GM18867 (cell line): ENCODE results near the gene TBX5.
"Not testable (repeated sequence)": the region's sequence is repeated elsewhere in the genome, so short reads cannot be mapped to it uniquely, and the experiment has no call there.

ENCODE experiments used
- ATAC-seq: cut with Tn5 transposase; IDR thresholded peaks from one replicate; pipeline ENCODE4 v1.9.1; 2021; ENCODE audit warnings: mild to moderate bottlenecking, moderate library complexity; ENCODE audit not compliant: unreplicated experiment

TBX5 gene

DNA sequence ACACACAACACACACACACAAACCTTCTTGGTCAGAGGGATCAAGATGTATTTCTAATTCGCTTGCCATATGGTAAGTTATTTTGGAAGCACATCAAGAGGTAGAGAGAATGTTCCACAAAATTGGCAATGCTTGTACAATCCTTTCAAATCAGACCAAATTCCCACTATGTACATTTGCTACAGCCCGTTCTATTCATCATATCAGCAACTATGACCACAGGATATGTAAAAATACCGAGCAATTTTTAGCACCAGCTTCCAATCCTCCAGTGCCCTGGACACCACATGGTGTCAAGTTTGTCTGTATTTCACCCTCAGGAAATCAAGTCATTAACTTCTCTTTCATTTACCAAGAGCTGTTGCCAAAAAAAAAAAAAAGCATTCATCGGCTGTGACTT lies 21.2 kb downstream of the TBX5 start:
- ATAC-seq: no peak

DNA sequence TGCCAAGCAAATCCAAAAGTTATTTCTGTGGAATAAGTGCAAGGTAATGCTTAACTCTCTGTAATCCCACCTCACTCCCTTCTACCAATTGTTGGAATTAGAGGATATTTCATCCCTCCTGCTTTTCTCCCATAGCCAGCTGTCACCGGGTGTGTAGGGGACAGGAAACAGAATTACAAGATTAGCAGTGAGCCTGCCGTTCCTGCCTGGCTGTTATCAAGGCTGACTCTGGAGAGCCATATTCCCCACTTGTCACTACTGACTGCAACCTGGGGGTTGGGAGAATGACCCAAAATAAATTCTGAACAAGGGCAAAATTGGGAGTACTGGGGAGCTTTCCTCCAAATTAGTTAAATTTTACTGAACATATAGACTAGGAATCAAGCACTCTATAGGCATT lies 24.8 kb downstream of the TBX5 start:
- no peak for ATAC-seq

DNA sequence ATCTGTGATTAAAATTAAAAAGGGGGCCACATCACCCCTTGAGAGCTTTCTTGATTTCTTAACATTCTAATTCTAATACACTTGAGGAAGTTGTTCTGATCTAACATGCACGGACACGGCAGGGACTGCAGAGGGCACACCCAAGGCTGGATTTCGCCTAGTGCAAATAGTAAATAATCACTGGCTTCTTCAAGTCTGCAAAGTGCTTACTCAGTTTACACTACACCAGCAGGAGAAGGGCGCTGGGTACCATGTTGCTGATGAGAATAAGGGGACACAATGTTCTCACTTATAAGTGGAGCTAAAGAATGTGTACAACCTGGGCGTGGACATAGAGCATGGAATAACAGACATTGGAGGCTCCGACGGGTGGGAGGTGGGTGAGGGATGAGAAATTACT lies 34.2 kb downstream of the TBX5 start:
- ATAC-seq: no peak

DNA sequence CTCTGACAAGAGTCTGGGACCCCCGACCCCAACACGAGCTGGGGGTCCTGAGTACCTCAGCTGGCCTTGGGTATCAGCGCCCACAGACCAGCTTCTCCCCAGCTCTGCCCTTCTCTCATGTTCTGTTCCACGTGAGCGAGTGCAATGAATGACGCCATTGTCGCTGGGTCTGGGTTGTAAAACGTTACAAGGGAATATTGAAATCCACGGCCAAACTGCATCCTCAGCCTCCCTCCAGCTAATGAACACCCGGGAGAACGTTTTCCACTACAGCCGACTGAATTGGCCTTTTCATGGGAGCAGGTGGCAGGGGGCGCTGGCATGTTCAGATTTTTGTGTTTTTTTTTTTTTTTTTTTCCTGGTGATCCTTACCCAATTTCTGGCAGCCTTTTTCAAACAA lies 34.7 kb downstream of the TBX5 start:
- ATAC-seq: no peak

DNA sequence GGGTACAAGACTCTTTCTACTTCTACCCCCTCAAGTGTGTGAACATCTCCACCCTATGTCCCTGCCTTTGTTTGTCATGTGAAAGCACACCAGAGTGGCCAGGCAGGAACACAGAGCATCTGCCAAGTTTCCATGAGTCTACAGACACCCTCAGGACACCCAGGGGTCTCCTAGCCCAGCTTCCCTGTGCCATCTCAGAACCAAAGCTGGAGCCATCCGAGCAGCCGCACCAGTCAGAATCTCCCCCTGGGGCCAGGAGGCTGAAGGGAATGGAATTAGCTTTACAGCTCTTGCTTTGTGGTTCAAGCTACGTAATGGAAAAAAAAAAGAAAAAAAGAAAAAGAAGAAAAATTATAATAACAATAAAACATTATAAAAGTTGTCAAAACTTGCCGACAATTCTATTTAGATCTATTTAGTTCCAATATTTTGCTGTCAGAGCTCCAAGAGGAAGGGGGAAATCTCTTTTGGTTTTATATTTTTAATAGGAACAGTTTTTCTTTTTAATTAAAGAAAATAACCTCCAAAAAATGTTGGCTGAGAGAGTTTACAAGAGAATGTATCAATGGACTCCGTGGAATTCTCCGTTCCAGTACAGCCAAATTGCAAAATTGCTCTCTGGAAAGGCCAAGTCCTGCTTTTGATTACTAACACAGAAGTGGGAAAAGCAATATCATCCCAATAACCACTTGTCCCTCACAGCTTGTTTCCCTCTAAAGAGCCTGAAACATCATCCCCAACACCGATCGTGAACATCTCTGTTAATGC lies 37.1 kb downstream of the TBX5 start:
- no peak for ATAC-seq

DNA sequence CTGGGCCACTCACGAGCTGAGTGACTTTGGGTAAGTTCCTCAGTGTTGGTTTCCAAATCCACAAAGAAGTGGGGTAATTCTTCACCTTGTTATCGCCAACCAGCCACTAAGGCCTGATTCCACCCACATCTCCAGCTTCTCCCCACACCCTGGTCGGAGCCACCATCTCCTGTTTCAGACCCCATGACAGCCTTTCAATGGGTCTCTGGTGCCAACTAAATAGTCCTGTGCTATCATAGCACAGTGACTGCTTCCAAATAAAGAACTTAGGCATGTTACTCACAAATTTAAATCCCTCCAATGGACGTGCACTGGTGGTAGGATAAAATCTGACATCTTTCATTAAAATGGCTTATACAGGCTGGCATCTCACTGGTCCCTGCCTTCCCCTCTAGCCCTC lies 44.0 kb downstream of the TBX5 start:
- ATAC-seq: no peak

DNA sequence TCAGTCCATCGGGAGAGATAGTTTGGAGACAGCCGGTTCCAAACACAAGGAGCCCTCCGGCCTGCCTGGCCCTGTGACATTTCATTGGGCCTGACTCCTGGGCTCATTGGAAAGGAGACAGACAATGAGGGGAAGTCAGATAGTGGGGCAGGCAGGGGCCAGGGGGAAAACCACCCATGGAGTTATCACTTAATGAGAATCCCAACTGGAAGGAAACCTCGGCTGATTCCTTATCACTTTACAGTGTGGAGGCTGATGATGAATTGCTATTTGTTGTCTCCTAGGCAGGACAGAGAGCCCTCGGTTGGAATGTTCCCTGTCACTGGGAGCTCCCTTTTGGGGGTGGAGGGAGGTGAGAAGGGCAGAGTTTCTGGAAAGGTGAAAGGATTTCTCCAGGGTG lies 44.4 kb downstream of the TBX5 start:
- no peak for ATAC-seq

DNA sequence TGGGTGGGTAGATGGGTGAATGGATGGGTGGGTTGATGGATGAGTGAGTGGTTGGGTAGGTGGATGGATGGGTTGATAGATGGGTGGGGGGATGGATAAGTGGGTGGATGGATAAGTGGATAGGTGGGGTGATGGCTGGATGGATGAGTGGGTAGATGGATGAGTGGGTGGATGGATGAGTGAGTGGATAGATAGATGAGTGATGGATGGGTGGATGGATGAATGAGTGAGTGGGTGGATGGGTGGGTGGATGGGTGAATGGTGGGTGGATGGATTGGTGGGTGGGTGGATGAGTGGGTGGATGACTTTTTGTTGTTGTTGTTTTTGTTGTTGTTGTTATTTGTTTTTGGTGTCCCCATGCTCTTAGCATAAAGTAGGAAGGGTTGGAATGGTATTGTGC lies 45.5 kb downstream of the TBX5 start:
- no peak for ATAC-seq

DNA sequence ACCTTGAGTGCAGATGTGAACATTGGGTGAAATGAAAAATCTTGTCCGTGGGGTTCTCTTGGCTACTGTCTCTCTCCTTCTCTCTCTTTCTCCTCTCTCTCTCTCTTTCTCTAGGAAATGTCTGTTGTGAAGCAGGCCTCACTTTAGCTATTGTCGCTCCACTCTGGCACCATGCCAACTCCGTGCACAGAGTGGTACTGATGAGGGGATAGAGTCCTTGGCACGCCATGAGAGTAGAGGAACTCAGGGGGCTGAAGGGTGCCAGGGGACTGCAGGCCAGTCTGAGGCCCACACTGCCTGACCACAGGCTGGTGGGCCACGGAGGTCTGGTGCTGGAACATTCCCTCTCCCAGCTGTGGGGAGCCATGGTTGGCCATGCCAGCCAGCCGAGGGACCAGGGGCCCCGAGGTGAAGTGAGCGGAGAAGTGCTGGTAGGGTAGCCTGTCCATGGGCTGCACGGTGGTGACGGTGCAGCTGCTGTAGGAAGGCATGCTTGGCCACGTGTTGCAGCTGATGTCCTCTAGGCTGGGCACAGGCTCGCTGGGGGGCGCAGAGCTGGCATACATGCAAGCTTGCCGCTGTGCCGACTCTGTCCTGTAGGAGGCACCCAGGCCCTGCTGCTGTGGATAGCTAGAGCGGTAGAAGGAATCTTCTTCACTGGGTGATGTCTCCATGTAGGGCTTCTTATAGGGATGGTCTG lies 50.4 kb downstream of the TBX5 start:
- no peak for ATAC-seq

DNA sequence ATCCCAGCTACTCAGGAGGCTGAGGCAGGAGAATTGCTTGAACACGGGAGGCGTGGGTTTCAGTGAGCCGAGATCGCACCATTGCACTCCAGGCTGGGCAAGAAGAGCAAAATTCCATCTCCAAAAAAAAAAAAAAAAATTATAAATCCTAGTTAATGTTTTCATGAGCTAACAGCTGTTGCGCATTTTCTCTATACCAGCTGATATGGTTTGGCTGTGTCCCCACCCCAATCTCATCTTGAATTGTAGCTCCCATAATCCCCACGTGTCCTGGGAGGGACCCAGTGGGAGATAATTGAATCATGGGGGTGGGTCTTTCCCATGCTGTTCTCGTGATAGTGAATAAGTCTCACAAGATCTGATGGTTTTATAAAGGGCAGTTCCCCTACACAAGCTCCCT lies 56.7 kb downstream of the TBX5 start:
- not testable (repeated sequence) for ATAC-seq

DNA sequence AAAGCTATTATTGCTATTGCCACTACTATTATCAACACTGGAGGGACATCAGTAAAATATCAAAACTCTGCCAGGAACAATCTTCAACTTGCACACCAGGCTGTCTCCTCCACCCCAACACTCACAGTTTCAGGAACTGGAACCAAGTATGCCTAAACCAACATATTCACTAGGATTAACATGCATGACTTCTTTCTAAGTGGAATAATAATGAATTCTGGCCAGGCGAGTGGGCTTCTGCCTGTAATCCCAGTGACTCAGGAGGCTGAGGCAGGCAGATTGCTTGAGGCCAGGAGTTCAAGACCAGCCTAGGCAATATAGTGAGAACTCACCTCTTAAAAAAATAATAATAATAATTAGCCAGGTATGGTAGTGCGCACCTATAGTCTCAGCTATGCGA lies 58.1 kb downstream of the TBX5 start:
- no peak for ATAC-seq

DNA sequence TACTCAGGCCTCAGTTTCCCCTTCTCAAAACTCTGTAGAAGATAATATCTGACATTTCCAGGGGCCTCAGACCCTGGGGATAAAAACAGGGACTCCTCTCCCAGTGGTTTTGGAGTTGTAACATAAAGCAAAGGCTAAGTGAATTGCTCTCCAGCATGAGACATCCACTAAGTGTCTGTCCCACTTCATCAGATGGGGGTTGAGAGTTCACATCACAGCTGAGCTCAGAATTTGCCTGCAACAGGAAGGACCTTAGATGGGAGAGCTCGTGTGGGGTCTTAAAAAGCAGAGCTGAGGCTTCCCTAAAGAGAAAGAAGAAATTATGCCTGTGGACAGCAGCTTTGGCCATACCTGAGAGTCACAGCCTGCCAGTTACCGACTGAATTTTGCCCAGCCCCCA lies 61.1 kb downstream of the TBX5 start:
- ATAC-seq: no peak

DNA sequence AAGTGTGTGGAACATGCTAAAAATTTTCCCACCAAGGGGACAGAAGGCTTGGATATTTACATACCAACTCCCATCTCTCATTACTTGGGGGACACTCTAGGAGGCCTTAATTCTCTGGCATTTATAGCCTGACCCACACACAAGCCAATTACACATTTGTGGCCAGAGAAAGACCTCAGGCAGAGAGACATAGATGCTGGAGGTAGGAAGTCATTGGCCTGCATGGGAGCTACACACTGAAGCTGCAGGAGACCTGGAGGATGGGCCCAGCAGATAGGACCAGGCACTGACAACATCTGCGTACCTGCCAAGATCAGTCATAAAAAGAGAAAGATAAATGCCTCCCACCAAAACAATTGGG lies 61.7 kb downstream of the TBX5 start:
- no peak for ATAC-seq

DNA sequence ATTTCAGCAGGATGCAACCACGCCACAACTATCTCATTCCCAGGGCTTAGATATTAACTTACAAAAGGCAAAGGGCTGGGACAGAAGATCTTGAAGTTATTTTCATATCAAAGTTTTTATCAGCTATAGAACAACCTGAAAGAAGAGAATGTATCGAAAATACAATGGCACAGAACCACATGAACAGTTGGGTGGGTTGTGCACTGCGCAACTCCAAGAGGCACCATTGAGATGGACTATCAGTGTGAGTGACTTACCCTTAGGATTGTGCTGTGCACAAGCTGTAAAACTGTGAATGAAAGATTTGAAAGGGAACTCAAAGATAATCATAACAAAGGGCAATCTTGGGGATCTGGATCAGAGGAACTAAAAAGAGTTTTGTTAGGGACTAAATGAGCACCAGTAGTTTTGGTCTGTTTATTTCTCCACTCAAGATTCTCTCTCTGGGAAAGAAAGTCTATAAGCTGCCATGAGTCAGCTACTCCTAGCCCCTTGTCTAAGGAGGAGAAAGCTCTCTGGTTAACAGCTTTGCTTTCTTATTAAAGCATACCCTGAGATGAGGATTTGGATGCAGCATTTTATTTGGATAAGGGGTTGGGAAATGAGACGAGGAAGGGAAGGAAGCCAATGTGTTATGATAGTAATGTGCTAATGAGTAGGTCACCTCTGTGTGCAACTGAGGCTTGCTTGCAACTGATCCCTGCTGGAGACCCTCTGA lies 62.2 kb downstream of the TBX5 start:
- ATAC-seq: no peak

DNA sequence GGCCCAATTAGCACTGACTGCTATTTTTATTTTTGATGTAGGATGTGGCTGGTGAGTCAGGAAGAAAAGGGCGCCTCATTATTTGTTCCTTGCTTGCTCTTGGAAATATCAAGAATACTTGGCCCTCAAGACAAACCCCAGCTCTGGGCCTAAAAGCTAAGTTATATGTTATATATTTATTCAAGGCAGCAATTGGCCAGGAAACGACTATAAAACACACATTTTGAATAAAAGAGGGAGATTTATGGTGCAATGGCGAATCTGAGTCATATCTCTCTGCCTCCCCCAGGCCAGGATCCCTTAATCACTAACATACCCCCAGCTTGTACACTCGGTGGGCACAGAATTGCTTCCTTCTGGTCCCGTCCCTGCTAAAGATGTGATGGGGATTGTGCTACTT lies 63.3 kb downstream of the TBX5 start:
- no peak for ATAC-seq

DNA sequence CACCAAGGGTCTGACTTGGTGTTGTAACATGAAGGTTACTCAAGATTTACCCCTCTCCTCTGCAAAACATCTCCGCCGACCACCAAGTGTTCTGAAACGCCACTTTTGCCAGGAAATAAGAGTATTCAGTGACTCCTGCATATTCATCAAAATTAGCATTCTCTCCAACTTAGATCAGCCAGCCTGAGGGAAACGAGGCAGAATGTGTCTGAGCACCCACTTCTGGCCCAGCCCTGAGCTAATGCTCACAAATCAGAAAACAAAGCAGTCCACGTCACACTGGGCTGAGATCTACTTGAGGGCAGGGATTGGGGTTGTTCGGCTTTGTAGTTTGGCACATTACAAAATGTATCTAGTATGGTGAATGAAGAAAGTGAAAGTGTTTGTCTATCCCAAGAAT lies 64.3 kb downstream of the TBX5 start:
- ATAC-seq: no peak

DNA sequence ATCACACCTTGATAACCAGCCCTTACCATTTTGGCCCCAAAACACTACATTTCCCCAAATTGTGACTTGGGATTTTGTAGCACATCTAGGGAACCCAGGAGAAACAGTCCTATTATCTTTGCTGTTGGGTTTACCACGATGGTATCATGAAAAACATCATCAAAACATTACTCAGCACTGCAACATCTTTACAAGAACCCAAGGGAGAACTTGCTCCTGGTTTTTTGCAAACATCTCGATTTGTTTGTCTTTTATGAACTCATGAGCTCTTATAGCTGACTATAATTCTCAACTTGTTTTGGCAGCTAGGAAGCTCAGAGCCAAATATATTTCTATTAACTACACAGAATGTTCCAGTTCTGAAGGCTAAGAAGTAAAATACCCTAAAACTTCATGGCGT lies 65.7 kb downstream of the TBX5 start:
- no peak for ATAC-seq

DNA sequence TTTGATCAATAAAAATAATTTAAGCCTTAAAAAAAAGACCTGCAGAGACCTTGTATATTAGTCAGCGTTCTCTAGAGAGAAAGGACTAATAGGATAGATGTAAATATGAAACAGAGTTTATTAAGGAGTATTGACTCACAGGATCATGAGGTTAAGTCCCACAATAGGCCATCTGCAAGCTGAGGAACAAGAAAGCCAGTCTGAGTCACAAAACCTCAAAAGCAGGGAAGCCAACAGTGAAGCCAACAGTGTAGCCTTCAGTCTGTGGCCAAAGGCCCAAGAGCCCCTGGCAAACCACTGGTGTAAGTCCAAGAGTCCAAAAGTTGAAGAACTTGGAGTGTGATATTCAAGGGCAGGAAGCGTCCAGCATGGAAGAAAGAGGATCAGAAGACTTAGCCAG lies 66.3 kb downstream of the TBX5 start:
- no peak for ATAC-seq

DNA sequence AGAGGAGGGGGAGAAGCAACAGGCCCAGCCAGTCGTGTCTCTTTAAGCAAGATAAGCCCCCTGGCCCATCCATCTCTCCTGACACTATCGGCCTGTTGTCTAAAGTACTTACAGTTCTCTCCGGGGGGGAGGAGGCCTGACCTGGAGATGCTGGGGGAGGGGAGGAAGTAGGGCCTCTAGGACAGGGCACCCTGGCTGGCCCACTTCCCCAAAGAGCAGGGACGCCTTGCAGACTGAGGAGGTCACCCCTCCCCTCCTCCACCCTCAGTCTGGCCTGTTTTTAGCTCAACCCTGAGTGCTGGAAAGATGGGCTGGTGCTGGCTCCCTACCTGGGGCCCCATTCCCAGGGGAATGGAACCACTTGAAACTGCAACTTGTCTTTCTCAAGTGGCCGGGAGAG lies 70.3 kb downstream of the TBX5 start:
- no peak for ATAC-seq

DNA sequence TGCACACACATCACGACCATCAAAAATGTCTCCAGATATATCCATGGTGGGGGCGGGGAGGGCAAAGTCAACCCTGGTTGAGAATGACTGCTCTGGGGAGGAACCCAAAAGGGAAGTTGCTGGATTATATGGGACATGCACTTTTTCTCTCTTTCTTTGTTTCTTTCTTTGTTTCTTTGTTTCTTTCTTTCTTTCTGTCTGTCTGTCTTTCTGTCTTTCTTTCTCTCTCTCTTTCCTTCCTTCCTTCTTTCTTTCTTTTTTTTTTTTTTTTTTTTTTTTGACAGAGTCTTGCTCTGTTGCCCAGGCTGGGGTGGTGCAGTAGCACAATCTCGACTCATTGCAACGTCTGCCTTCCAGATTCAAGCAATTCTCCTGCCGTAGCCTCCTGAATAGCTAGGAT lies 71.5 kb downstream of the TBX5 start:
- no peak for ATAC-seq

DNA sequence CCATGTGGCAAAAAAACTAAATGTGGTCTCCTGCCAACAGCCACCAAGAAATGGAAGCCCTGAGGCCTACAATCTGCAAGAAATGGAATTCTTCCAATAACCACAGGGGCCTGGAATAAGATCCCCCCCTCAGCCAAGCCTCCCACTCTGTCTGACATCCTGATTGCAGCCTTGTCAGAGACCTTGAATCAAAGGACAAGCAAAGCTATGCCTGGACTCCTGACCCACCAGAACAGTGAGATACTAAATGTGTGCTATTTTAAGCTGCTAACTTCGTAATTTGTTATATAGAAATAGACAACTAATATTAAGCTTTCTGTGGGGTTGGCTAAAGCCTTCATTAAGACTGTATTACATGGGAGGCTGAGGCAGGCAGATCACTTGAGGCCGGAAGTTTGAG lies 77.7 kb downstream of the TBX5 start:
- no peak for ATAC-seq

DNA sequence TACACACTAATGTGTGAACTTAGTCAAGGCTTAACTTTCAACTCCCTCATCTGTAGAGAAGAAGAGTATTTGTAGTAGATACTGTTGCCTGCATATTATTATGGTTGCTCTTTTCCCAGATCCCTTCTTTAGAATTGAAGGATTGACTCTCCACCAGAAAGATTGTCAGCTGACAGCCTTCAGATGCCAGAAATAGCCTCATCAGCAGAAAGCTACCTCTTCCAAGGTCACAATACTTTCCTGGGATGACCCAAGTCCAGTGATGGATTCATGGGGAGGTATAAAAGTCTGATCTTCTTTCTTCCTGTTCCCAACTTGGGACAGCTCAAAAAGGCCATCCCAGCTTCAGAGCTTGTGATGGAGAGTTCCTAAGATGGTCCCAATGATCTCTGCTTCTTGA lies 78.2 kb downstream of the TBX5 start:
- no peak for ATAC-seq
